ENCODE results near the gene ARHGAP18.

The ARHGAP18 gene

DNA sequence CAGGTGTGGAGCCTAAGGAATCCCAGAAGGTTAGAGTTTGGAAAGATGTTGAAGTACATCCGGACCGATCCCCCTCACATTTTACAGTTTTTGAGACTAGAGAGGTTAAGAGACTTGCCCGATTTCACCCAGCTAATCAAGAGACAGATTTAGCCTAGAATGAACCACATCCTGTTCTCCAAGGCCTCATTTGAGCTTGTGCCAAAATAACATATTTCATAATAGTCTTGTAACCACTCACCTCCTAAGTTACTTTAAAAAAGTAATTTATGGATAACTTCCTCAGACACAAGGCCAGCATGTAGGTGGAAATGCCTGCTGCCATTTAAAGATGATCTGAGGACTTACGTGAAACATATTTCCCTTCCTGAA, 39.8 kb upstream of the ARHGAP18 start:
- H3K4me3 ChIP-seq (ENCODE audit: low read depth, low read length), result no peak overlapping the region
- no peaks in the 10 kb centered on the region for H3K9me3 ChIP-seq (ENCODE audit: severe bottlenecking)
- no peak overlapping the region for H3K27ac ChIP-seq
- no peak for TF ChIP-seq CTCF (IDR thresholded peaks at IDR 0.05; ENCODE audit: low read depth, low read length)
- H3K27me3 ChIP-seq (ENCODE audit: insufficient read depth, low read depth, severe bottlenecking), result no peaks in the 10 kb centered on the region
- no peaks in the 10 kb centered on the region for H3K36me3 ChIP-seq
- DNase-seq, result no peak

DNA sequence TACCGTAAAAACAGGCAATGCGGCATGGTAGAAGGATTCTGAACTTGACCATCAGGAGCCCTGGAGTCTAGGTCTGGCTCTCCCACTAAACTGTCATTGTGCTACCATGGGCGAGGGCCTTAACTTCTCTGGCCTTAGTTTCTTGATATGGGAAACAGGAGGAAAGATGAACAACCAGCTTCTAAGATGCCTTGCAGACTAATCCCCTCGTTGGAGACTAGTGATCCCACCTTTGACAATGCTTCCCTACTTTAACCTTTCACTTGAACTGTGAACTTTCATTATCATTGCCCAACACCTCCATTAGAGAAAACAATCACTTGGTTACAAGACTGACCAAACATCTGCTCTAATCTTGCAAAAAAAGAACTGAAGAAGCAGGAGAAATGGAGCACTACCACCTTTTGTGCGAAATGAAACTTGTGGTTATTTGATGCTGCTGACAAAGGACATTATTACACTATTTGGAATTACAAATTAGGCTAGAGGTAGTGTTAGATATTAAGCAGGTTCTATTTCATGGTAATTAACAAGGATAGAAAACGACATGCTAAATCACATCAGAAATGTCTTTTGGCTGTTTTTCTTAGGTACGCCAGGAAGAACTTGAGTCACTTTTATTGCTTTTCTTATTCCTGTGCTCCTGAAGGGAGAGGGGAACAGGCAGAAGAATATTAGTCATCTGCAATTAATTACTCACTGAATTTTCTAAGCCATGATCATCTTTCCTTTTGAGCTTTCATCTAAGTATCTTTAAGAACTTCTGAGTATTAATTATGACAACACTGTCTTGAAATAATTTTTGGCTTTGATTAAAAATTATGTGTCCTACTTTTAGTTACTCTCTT, 39.1 kb upstream of the ARHGAP18 start:
- Histone ChIP-seq H3K9me3 (ENCODE audit: severe bottlenecking) (no peaks in the 10 kb centered on the region), H3K27ac (no peak overlapping the region), H3K36me3 (no peaks in the 10 kb centered on the region), H3K4me3 (ENCODE audit: low read depth, low read length) (no peak overlapping the region), H3K27me3 (ENCODE audit: insufficient read depth, low read depth, severe bottlenecking) (no peaks in the 10 kb centered on the region)
- DNase-seq, result no peak
- no peak for TF ChIP-seq CTCF (IDR thresholded peaks at IDR 0.05; ENCODE audit: low read depth, low read length)

- H3K27ac ChIP-seq, result no peak overlapping the region
- DNase-seq, result no peak
- TF ChIP-seq CTCF (IDR thresholded peaks at IDR 0.05; ENCODE audit: low read depth, low read length), result no peak
- no peak overlapping the region for H3K4me3 ChIP-seq (ENCODE audit: low read depth, low read length)
- H3K36me3 ChIP-seq, result no peaks in the 10 kb centered on the region
- H3K9me3 ChIP-seq (ENCODE audit: severe bottlenecking), result no peaks in the 10 kb centered on the region
- no peaks in the 10 kb centered on the region for H3K27me3 ChIP-seq (ENCODE audit: insufficient read depth, low read depth, severe bottlenecking)
Measured at GRCh38 chr6:129748212-129748900, 38.4 kb upstream of the ARHGAP18 start.

- no peak for TF ChIP-seq CTCF (IDR thresholded peaks at IDR 0.05; ENCODE audit: low read depth, low read length)
- Histone ChIP-seq H3K9me3 (ENCODE audit: severe bottlenecking) (no peaks in the 10 kb centered on the region), H3K27me3 (ENCODE audit: insufficient read depth, low read depth, severe bottlenecking) (no peaks in the 10 kb centered on the region), H3K27ac (no peak overlapping the region), H3K4me3 (ENCODE audit: low read depth, low read length) (no peak overlapping the region), H3K36me3 (no peaks in the 10 kb centered on the region)
- DNase-seq, result no peak
Measured at GRCh38 chr6:129747588-129748112, 37.7 kb upstream of the ARHGAP18 start.

- no peak for TF ChIP-seq CTCF (IDR thresholded peaks at IDR 0.05; ENCODE audit: low read depth, low read length)
- Histone ChIP-seq H3K27ac (no peak overlapping the region), H3K4me3 (ENCODE audit: low read depth, low read length) (no peak overlapping the region), H3K27me3 (ENCODE audit: insufficient read depth, low read depth, severe bottlenecking) (no peaks in the 10 kb centered on the region), H3K9me3 (ENCODE audit: severe bottlenecking) (no peaks in the 10 kb centered on the region), H3K36me3 (no peaks in the 10 kb centered on the region)
- no peak for DNase-seq
Measured at GRCh38 chr6:129744880-129745237, 34.9 kb upstream of the ARHGAP18 start.

Data from WERI-Rb-1 (cell line).